GM21737 (cell line): Measurements from ENCODE around the gene TESK2.
"Not testable (repeated sequence)": the region's sequence is repeated elsewhere in the genome, so short reads cannot be mapped to it uniquely, and the experiment has no call there.

Source experiments
- ATAC-seq: cut with Tn5 transposase; IDR thresholded peaks from one replicate; pipeline ENCODE4 v1.9.1; 2021; ENCODE audit warnings: mild to moderate bottlenecking, moderate library complexity; ENCODE audit not compliant: unreplicated experiment

TESK2 gene

DNA sequence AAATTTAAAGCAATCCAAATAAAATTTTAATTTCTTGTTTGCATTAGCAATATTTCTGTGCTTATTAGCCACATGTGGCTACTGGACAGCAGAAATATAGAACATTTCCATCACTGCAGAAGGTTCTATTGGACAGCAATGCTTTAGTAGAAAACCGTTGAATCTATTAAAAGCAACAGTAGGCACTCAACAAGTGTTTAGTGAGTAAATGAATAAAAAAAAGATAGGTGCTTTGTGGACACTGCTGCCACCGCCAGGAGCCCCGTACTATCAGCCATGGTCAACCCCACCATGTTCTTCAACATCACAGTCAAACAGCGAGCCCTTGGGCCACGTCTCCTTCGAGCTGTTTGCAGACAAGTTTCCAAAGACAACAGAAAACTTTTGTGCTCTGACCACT, 76.2 kb downstream of the TESK2 start:
- ATAC-seq: no peak

DNA sequence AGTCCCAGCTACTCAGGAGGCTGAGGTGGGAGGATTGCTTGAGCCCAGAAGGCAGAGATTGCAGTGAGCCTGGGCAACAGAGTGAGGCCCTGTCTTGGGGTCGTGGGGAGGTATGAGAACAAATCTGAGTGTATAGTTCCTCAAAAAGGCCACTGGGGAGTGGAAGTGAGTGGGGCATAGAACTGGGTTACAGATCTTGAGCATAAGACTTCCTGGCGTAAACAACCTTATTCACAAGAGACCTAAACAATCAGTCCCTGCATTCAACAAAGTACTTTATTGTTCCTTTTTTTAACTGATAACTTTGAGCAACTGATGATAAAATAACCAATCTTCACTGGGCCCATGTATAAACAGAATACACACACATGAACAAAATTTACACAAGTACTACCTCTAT, 78.1 kb downstream of the TESK2 start:
- no peak for ATAC-seq

DNA sequence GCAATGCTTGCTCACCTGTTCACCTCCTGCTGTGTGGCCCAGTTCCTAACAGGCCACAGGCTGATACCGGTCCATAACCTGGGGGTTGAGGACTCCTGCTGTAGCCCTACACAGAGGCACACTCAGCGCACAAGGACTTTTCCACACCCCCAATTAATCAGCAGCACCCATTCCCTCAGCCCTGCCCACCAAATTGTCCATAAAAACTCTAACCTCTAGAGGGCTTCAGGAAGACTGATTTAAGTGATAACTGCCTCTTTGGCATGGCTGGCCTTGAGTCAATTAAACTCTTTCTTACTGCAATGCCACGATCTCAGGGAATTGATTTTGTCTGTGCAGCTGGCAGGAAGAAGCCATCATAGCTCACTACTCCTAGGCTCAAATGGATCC, 79.5 kb downstream of the TESK2 start:
- no peak for ATAC-seq

DNA sequence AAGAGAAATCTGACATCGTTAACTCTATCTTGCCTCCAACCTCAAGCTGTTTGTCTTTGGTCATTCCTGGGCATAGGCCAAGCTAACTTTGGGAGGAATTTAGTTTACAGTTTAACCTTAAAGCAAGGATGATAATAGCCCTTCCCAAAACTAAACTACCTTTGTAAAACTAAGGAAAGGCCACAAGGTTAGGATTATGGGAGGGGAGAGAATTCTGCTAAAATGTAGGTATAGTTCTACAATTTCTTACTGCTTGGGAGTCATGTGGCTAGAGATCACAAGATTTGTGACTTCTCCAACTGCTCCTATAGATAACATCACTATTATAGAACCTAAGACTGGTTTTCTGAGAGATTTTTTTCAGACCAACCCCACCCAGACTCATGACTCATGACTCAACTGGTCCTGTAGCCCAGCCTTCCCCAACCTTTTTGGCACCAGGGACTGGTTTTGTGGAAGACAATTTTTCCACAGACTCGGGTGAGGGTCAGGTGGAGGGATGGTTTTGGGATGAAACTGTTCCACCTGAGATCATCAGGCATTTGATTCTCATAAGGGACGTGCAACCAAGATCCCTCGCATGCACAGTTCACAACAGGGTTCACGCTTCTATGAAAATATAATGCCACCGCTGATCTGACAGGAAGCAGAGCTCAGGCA, 80.0 kb downstream of the TESK2 start:
- no peak for ATAC-seq

DNA sequence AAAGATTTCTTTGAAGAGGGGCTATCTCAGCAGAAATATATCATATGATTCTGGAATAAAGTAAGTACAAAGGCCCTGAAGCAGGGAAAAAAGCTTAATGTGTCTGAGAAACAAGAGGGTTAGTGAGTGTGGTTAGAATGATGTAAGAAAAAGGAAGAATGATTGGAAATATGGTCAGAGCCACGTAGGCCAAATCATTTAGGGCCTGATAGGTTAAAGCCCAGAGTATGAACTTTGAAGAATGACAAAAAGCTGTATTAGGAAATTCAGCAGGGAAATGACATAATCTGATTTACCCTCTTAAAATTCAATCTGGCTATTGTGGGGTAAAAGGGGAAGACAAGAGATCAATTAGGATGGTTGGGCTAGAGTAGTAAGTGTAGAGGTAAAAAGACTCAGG, 81.7 kb downstream of the TESK2 start:
- ATAC-seq: no peak

DNA sequence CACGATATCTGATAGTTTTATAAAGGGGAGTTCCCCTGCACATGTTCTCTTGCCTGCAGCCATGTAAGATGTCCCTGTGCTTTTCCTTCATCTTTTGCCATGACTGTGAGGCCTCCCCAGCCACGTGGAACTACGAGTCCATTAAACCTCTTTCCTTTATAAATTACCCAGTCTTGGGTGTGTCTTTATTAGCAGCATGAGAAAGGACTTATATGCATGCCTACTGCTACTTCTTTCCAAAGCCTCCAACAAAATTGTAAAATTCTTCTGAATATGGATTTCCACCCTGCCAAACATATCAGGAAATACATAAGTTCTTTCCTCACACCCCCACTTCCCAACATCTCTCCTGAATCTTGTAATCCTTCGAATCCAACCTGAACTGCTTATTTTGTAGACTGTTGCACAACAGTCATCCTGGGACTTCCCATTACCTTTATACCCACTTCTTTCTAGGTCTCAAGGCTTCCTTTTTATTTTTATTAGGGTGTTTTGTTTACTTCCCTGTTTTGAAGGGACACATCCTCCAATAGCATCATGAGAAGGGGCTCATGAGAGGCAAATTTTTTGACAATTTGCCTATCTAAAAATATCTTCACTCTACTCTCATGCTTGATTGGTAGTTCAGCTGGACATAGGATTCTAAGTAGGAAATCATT, 83.2 kb downstream of the TESK2 start:
- ATAC-seq: no peak

DNA sequence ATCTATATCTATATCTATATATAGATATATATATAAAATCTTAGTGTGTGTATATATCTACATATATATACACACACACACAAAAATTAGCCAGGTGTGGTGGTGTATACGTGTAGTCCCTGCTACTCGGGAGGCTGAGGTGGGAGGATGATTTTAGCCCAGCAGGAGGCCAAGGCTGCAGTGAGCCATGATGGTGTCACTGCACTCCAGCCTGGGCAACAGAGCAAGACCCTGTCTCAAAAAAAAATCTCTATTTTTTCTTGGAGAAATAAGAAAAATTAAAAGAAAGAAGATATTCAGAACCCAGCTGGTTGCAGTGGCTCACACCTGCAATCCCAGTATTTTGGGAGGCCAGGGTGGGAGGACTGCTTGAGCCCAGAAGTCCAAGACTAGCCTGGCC, 85.3 kb downstream of the TESK2 start:
- no peak for ATAC-seq

DNA sequence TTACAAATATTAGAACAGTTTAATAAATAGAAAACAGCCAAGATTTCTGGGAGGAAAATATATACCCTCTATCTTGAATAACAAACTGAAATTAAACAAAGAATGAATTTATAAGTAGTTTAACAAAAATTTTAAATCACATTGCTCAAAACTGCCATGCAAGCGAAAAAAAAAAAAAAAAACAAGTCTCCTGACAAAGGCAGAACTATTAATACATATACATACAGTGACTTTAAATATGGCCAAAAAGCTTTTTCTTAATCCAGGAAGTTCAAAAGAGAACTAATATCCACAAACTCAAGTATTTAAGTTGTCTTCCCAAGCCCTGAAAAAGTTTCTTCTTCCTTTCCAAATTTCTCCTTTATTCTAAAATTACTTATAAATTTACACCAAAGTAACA, 87.2 kb downstream of the TESK2 start:
- no peak for ATAC-seq

DNA sequence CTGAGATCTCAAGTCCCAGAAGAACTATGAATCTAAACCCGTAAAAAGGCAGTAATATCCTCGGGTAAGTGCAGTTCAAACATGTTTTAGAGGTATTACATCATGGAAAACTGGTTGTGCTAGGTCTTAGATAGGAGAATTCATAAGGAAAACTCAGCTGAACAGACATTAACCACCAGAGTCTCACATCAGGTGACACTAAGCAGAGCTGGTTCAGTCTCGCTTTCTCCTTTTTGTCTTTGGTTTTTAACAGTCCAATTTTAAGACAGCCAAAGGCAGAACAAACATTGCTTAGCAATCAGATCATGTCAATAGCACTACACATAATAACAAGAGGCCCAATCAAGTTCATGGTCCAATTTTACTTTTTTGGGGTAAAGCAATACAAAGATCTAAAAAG, 87.7 kb downstream of the TESK2 start:
- no peak for ATAC-seq

DNA sequence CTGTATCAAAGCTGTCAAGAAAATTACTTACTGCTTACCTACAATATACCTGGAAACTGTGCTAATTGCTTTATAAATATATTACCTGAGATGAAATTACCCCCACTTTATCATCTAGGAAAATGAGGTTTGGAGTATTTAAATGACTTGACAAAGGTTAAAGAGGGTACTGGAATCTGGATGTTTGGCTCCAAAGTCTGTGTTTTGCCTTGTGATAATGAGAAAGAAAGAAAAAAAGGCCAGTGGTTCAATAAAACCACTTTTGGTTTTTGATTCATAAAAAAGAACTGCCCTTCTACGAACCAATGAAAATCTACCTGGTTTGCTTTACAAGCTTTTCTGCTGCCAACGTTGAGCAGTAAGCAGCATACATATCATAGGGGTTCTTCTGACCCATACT, 89.4 kb downstream of the TESK2 start:
- ATAC-seq: no peak

DNA sequence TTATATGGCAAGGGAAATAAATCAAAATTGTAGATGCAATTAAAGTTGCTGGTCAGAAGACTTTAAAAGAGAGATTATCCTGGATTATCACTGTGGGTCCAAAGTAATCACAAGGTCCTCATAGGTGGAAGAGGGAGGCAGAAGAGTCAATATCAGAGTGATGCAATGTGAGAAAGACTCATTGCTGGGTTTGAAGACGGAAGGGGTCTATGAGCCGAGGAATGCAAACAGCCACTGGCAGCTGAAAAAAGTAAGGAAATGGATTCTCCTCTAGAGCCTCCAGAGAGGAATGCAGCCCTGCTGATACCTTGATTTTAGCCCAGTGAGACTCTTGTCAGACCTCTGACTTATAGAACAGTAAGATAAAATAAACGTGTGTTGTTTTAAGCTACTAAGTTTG, 90.9 kb downstream of the TESK2 start:
- no peak for ATAC-seq

DNA sequence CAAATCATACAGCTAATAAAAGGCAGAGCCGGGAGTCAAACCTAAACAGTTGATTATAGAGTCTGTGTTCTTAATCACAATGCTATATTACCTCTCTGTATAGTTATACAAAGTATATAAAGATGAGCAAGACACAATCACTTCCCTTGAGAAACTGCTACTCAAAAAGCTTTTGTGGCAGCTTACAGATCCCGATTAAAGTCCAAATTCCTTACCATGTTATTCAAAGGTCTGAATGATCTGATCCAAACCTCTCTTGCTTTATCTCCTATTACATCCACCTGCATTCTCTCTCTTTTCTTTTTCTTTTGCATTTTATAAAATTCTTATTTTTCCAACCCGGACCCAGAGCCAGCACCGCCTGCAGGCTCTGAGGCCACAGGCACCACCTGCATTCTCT, 93.7 kb downstream of the TESK2 start:
- ATAC-seq: no peak

DNA sequence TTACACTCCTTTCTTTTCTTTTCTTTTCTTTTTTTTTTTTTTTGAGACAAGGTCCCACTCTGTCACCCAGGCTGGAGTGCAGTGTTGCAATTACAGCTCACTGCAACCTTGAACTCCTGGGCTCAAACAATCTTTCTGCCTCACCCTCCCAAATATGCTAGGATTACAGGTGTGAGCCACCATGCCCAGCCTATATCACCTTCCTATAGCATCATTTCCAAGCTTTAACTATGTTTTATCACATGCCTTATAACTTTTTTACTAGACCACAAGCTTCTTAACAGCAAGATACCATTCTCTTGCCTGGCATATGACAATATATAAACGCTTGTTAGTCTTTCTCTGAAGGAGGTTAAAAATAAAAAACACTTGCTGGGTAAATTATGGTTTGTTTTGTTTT, 95.4 kb downstream of the TESK2 start:
- no peak for ATAC-seq

DNA sequence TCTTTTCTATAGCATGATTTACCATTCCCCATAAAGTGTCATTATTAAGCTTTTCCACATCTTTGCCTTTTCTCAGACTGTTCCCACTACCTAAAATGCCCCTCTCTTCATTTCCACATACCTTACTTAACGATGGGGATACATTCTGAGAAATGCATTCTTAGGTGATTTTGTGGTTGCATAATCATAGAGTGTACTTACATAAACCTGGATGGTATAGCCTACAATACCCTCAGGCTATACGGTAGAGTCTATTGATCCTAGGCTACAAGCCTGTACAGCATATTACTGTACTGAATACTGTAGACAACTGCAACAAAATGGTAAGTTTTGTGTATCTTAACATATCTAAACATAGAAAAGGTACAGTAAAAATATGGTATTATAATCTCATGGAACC, 95.9 kb downstream of the TESK2 start:
- no peak for ATAC-seq

DNA sequence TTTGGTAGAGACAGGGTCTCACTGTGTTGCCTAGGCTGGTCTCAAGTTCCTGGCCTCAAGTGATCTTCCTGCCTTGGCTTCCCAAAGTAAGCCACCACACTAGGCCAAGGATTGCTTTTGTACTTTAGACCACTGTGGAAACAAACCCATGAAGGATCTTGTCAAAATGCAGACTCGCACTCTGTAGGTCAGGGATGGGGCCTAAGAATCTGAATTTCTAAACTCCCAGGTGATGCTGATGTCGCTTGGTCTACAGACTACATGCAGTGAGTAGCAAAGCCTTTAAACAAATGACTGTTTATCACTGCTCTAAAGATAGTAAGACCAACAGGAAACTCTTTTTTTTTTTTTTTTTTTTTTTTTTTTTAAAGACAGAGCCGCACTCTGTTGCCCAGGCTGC, 96.6 kb downstream of the TESK2 start:
- ATAC-seq: peak; percentile 52

DNA sequence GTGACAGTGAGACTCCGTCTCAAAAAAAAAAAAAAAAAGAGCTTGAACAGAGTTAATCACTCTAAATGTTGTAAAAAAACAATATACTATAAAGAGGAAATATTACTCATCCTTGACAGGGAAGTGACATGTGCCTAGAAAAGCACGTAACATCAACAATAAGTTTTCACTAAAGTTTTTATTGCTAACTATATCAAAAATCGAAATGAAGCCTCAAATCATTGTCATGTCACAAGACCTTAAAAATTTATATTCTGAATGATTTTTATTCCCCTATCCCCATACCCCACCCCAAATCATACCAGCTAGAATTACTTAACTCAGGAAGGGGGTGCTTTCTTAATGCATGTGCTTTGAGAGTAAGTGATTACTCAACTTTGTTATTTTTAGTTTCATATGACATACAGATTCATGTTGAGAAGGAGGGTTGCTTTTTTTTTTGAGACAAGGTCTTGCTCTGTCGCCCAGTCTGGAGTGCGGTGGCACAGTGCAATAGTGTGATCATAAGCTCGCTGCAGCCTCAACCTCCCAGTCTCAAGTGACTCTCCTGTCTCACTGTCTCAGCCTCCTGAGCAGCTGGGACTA, 97.2 kb downstream of the TESK2 start:
- ATAC-seq: peak; percentile 70

DNA sequence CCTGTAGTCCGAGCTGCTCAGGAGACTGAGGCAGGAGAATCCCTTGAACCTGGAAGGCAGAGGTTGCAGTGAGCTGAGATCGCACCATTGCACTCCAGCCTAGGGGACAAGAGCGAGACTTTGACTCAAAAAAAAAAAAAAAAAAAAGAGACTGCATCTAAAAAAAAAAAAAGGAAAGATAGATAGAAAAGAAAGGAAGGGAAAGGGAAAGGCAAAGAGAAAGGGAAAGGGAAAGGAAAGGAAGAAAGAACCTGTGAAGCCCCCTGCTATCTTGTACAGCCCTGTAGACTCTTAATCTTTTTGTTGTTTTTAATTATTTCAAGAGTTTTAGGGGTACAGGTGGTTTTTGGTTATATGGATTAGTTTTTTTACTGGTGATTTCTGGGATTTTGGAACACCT, 104.7 kb downstream of the TESK2 start:
- no peak for ATAC-seq

DNA sequence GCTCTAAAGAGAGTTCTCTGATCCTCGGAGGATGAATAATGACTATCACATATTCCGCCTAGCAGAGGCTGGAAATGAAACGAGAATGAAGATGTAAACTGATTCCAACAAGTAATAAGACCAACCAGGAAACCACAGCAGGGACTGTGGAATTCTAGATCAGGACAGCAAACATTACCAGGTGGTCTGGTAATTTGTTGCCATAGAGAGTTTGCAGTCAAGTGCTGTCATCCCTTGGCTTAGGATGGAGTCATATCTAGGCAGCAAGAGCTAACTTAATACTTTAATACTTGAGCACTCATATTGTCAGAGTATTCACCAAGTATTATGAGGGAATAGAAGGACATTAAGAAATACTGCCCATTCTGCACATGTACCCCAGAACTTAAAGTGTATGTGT, 105.7 kb downstream of the TESK2 start:
- no peak for ATAC-seq

DNA sequence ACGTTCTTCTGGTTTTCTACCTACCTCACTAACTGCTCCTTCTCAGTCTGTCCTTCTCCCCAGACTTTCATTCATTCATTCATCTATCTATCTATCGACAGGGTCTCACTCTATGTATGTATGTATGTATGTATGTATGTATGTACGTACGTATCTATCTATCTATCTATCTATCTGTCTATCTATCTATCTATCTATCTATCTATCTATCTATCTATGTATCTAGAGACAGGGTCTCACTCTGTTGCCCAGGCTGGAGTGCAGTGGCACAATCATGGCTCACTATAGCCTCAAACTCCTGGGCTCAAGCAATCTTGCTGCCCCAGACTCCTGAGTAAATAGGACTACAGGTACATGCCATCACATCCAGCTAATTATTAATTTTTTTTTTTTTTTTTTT, 106.8 kb downstream of the TESK2 start:
- not testable (repeated sequence) for ATAC-seq

DNA sequence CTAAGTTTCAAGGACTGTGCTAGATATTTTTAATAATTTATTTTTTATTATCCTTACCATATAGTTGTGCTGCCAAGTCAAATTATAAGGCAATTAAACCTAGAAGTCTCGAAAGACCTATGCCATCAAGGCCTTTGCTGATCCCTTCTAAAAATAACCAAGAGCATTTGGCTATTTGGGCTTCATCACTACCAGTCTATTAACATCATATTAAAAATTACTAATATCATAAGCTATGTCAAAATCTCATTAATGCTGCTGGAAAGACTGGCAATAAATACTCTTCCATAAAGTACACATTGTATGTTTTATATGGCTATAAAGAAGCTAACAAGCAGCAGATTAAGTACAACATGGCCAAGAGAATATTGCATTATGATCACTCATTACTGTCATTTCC, 107.8 kb downstream of the TESK2 start:
- no peak for ATAC-seq

DNA sequence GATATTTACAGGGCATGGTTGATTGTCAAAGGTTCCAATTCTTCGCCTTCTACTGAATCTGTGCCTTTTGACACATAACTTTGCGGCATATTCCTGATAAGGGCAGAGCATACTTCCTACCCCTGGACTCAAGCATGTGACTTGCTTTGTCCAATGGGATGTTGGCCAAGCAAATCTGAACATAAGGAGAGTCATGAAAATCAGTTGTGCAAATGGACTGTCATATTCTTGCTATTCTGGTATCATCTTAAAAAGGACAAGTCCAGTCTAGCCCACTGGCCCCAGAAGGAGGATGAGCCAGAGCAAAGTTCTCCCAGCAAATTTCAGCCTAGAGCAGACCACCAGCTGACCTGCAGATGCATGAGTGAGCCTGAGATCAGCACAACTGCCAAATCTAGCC, 109.7 kb downstream of the TESK2 start:
- no peak for ATAC-seq

DNA sequence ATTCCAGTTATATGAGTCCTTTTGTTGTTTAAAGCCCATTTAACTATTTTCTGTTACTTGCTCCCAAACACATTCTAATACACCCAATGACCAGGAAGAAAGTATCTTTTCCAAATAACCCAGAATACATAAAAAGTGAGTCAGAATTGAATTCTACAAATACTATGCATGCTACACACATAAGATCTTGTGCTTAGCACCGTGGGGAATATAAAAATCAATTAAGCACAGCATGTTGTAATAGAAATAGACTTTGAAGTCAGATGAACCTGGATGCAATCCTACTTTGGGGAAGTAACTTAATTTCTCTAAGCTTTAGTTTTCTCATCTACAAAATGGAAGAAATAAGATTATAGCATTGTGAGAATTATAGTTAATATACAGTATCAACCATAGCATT, 110.2 kb downstream of the TESK2 start:
- no peak for ATAC-seq

DNA sequence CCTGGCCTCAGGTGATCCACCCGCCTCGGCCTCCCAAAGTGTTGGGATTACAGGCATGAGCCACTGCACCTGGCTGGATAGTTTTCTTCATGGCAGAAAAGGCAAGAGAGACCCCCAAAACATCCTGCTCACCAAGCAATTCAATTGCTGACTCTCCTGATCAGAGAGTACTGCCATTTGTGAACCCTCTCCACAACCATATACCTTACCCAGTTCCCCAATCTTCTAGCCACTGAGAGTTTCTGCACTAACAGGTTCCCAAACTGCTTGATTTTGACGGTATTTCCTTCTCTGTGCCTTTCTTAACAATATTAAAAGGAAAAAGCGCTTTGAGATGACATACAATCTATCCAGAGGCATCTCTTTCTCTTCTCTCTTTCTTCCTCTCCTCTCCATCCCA, 110.8 kb downstream of the TESK2 start:
- no peak for ATAC-seq
